ENCODE data around the gene CCDC148. TPM values are rescaled to one million over a fixed set of nuclear protein-coding genes. Genes with fewer than 3 reads are reported as not detected.
"Not testable (repeated sequence)": the region's sequence is repeated elsewhere in the genome, so short reads cannot be mapped to it uniquely, and the experiment has no call there.

CCDC148 gene
- total RNA-seq, 1 donor from 2014 or later: 1.8 TPM

- no peak for TF ChIP-seq CTCF (IDR thresholded peaks at IDR 0.05; ENCODE audit: partially characterized antibody, unreplicated experiment)
- Mint-ChIP-seq H3K36me3 (ENCODE audit: unreplicated experiment) (no peaks in the 10 kb centered on the region), H3K27ac (ENCODE audit: unreplicated experiment) (no peak overlapping the region), H3K27me3 (ENCODE audit: unreplicated experiment) (peaks cover 2% of the 10 kb centered on the region), H3K4me3 (ENCODE audit: unreplicated experiment) (no peak overlapping the region), H3K4me1 (ENCODE audit: low read depth, unreplicated experiment) (no peaks in the 10 kb centered on the region), H3K9me3 (ENCODE audit: unreplicated experiment) (no peaks in the 10 kb centered on the region)
- DNase-seq: no peak
Observed at GRCh38 chr2:158357122-158357521, 99.4 kb downstream of the CCDC148 start.

GRCh38 chr2:158351466-158351816 lies 105.1 kb downstream of the CCDC148 start:
- H3K27ac Mint-ChIP-seq (ENCODE audit: unreplicated experiment); H3K36me3 Mint-ChIP-seq (ENCODE audit: unreplicated experiment); H3K9me3 Mint-ChIP-seq (ENCODE audit: unreplicated experiment); H3K4me1 Mint-ChIP-seq (ENCODE audit: low read depth, unreplicated experiment); H3K4me3 Mint-ChIP-seq (ENCODE audit: unreplicated experiment); DNase-seq; H3K27me3 Mint-ChIP-seq (ENCODE audit: unreplicated experiment): not testable (repeated sequence)

- not testable (repeated sequence) for H3K27ac Mint-ChIP-seq (ENCODE audit: unreplicated experiment); H3K4me3 Mint-ChIP-seq (ENCODE audit: unreplicated experiment)
Observed at GRCh38 chr2:158350751-158351465, 105.6 kb downstream of the CCDC148 start.

GRCh38 chr2:158346032-158346431 lies 110.5 kb downstream of the CCDC148 start:
- H3K9me3 Mint-ChIP-seq (ENCODE audit: unreplicated experiment): no peaks in the 10 kb centered on the region
- no peak overlapping the region for H3K4me3 Mint-ChIP-seq (ENCODE audit: unreplicated experiment)
- TF ChIP-seq CTCF (IDR thresholded peaks at IDR 0.05; ENCODE audit: partially characterized antibody, unreplicated experiment): no peak
- H3K36me3 Mint-ChIP-seq (ENCODE audit: unreplicated experiment): no peaks in the 10 kb centered on the region
- no peak for DNase-seq
- no peaks in the 10 kb centered on the region for H3K4me1 Mint-ChIP-seq (ENCODE audit: low read depth, unreplicated experiment)
- no peaks in the 10 kb centered on the region for H3K27me3 Mint-ChIP-seq (ENCODE audit: unreplicated experiment)
- H3K27ac Mint-ChIP-seq (ENCODE audit: unreplicated experiment): no peak overlapping the region

More at GRCh38 chr2:158350751-158351465, 105.6 kb downstream of the CCDC148 start:
- H3K4me1 Mint-ChIP-seq (ENCODE audit: low read depth, unreplicated experiment); H3K27me3 Mint-ChIP-seq (ENCODE audit: unreplicated experiment); H3K36me3 Mint-ChIP-seq (ENCODE audit: unreplicated experiment); H3K9me3 Mint-ChIP-seq (ENCODE audit: unreplicated experiment); DNase-seq: not testable (repeated sequence)

GRCh38 chr2:158339513-158339912 lies 117.0 kb downstream of the CCDC148 start:
- no peaks in the 10 kb centered on the region for H3K27me3 Mint-ChIP-seq (ENCODE audit: unreplicated experiment)
- no peak for DNase-seq

More at GRCh38 chr2:158339513-158339912, 117.0 kb downstream of the CCDC148 start:
- TF ChIP-seq CTCF (IDR thresholded peaks at IDR 0.05; ENCODE audit: partially characterized antibody, unreplicated experiment): no peak
- H3K4me3 Mint-ChIP-seq (ENCODE audit: unreplicated experiment): no peak overlapping the region
- H3K36me3 Mint-ChIP-seq (ENCODE audit: unreplicated experiment): no peaks in the 10 kb centered on the region
- no peaks in the 10 kb centered on the region for H3K9me3 Mint-ChIP-seq (ENCODE audit: unreplicated experiment)
- no peak overlapping the region for H3K27ac Mint-ChIP-seq (ENCODE audit: unreplicated experiment)
- H3K4me1 Mint-ChIP-seq (ENCODE audit: low read depth, unreplicated experiment): peaks cover 4% of the 10 kb centered on the region

All from glutamatergic neuron (in vitro differentiated cells).